Psoas muscle (tissue), 8 donors: Measurements from ENCODE around the gene GLRX. TPM values are rescaled to one million over a fixed set of nuclear protein-coding genes. Genes with fewer than 3 reads are reported as not detected.
"Not testable (repeated sequence)": the region's sequence is repeated elsewhere in the genome, so short reads cannot be mapped to it uniquely, and the experiment has no call there.

ENCODE experiments used
- ATAC-seq, 4 donors: fragments of 200-7000 bp; cut with Tn5 transposase; one replicate each; pipeline ENCODE4 v1.9.1; 2020; ENCODE audit warnings: moderate library complexity in 3 of 4, mild to moderate bottlenecking in 2 of 4
- DNase-seq, 2 donors: peaks; one replicate each; pipeline ENCODE4 v3.0.0-alpha.2; 2020
- H3K27ac ChIP-seq: fragments of 200-600 bp; one replicate; pipeline ENCODE4 v1.8.0; 2022
- H3K27me3 ChIP-seq, 3 donors: fragments of 200-600 bp in 1 of 3; one replicate each; pipeline versions ENCODE4 v1.6.1 to v1.8.0; 2013 to 2022; ENCODE audit warnings: low read length in 2 of 3, mild to moderate bottlenecking in 2 of 3, moderate library complexity in 1 of 3; ENCODE audit not compliant: insufficient read depth in 3 of 3
- H3K36me3 ChIP-seq, 2 donors: fragments of 200-600 bp in 1 of 2; one replicate each; pipeline versions ENCODE4 v1.6.1 to v1.8.0; 2013 to 2022; ENCODE audit warnings: low read depth in 1 of 2, mild to moderate bottlenecking in 1 of 2, moderate library complexity in 1 of 2; ENCODE audit not compliant: insufficient read depth in 1 of 2
- H3K4me1 ChIP-seq: fragments of 200-600 bp; one replicate; pipeline ENCODE4 v1.8.0; 2022
- H3K4me3 ChIP-seq: fragments of 200-600 bp; one replicate; pipeline ENCODE4 v1.8.0; 2022; ENCODE audit warnings: mild to moderate bottlenecking
- H3K9me3 ChIP-seq: fragments of 200-600 bp; one replicate; pipeline ENCODE4 v1.8.0; 2022
- CTCF ChIP-seq: fragments of 200-600 bp; IDR thresholded peaks from one replicate; pipeline ENCODE4 v1.8.0; 2022; ENCODE audit warnings: antibody characterized with exemption
- WGBS, 3 donors: extraction: QIAGEN DNeasy Blood & Tissue Kit; methylation state at CpG; one replicate each; pipeline versions ENCODE4 v1.1.6 to v1.1.7; 2013; 5-methylcytosine and 5-hydroxymethylcytosine counted together
- intact Hi-C, 2 donors: fragments of 100-400 bp; cut with DNase I; formaldehyde crosslinking; loops; one replicate each; pipeline versions ENCODE4 v1.11.0 to v1.14.2; 2022
- polyA plus RNA-seq, 3 donors: library from polyadenylated mRNA; stranded (reverse); fragments of 200-250 nt; gene quantifications; one replicate each; pipeline ENCODE4 v1.2.3, GENCODE V29; 2013
- total RNA-seq, 4 donors: library from RNA; stranded (reverse); fragmentation: NEBNext Ultra II Directional in 2 of 4; extraction: Animal tissue kit (Norgen Biotek cat#: 25700) in 2 of 4; gene quantifications; one replicate each; pipeline versions ENCODE4 v1.2.1 to v1.2.4, GENCODE V29; 2021 to 2023
- donor health status: healthy with polysubstance abuse.
- donor health status: DM: no; HTN: no; CAD: no; lungs with moderate emphysema.
- donor health status: Bipolar disorder and iron deficiency.
- donor health status: healthy.
- donor health status: DM: yes; HTN: yes; CAD: no.
- donor health status: DM: no; HTN: no; CAD: no.
- donor health status: DM: no; HTN: no; CAD: no.
- donor health status: DM: yes; HTN: yes; CAD: no.

Gene GLRX
- total and polyA plus RNA-seq, 7 donors = 131 to 3,024 (median 888) TPM

DNA sequence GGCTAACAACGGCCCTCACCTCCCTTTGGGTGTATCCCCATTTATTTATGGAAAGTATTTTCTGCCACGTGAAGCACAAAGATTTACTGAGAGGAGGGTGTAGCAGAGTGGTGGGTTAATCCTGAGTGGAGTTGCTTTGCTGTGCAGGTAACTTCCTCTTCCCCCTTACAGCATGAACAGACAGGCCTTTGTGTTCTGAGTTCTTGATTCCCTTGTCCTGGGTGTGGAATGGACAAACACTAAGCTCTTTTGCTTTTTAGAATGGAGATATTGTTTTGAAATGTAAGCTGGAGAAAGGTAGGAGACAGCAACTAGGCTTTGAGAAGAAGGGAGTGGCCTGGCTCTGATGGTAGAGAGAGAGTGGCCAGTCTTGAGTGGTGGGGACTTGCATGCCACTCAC lies 17.1 kb upstream of the GLRX start:
- peak overlapping the region; percentile 10 for H3K27ac ChIP-seq
- no peaks in the 10 kb centered on the region for H3K27me3 ChIP-seq
- intact Hi-C loops = no loop called here
- WGBS, 3 donors = 71 to 82% (median 74%) methylated on average over 2 of the region's 2 CpGs
- H3K36me3 ChIP-seq = no peaks in the 10 kb centered on the region
- DNase-seq (no peak), ATAC-seq (no peak)
- no peaks in the 10 kb centered on the region for H3K9me3 ChIP-seq
- no peak overlapping the region for H3K4me3 ChIP-seq
- TF ChIP-seq CTCF = no peak
- H3K4me1 ChIP-seq = peaks cover 51% of the 10 kb centered on the region

DNA sequence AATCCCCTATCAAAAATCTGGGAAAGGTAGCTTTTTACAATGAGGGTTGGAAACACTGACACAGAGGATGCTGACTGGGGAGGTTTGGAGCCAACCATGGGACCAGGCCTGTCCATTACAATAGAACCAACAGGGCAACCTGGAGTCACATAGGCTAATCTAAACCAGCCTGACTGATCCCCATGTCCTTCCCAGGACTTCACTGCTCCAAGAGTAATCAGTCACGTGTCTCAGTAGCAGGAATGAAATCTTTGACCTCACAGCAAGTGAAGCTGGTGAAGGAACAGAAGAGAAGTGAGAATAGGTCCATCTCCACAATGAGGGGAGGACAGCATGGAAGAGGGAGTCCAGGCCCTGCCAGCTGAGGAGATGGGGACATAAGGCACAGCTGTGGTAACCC lies 16.0 kb upstream of the GLRX start:
- TF ChIP-seq CTCF = no peak
- Histone ChIP-seq H3K4me3 (no peak overlapping the region), H3K4me1 (peaks cover 55% of the 10 kb centered on the region), H3K36me3 (no peaks in the 10 kb centered on the region), H3K9me3 (no peaks in the 10 kb centered on the region), H3K27ac (peak overlapping the region; percentile 97), H3K27me3 (no peaks in the 10 kb centered on the region)
- no peak for DNase-seq
- ATAC-seq = no peak
- intact Hi-C loops = no loop called here
- 64 to 100% (median 79%) methylated on average over 1 of the region's 1 CpG for WGBS, 3 donors

DNA sequence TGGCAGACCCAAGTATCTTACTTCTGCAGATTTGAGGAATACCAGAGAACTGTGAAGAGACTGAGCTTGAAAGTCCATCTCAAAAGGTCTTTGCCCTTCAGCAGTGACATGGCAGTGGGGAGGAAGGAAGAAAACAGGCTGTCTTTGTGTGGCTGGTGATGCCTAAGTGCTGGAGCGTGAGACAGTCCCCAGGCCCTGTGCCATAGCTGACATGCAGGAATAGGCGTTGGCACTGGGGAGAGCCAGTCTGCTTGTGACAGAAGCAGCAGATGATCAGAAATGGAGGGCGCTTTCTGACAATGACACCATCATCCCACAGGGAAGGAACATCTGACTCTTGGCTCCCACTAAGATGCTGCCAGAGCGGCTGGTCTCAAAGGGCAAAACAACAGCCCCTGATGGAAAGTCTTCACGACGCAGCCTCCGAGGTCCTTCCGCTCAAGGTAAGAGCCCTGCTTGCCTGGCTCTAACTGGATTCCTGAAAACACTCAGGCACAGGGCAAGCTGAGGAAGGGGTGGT lies 15.5 kb upstream of the GLRX start:
- no peaks in the 10 kb centered on the region for H3K9me3 ChIP-seq
- intact Hi-C loops = no loop called here
- H3K36me3 ChIP-seq = no peaks in the 10 kb centered on the region
- peaks cover 50% of the 10 kb centered on the region for H3K4me1 ChIP-seq
- H3K27me3 ChIP-seq = no peaks in the 10 kb centered on the region
- H3K27ac ChIP-seq = peak overlapping the region; percentile 97
- WGBS, 3 donors = 62 to 78% (median 64%) methylated on average over 8 of the region's 8 CpGs
- no peak for TF ChIP-seq CTCF
- no peak overlapping the region for H3K4me3 ChIP-seq
- peak; percentile 49 to 87 for DNase-seq
- peak; percentile 23 to 63 (median 47) for ATAC-seq

DNA sequence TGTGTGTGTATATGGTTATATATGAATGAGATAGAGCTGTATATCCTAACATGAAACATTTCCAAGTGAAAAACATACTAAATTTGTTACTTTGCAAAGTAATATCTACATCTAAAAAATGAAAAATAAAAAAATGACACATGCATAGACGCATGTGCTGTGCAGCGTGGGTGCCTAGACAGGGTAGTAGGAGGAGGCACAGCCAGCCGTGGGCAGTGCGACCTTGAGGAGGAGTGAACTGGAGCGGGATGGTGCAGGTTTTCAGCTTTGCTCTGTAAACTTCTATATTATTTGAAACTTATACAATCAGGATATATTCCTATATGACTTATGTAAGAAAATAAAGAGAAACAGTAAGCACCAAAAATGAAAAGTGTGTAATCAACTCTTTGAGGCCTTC lies 15.0 kb upstream of the GLRX start:
- no peak for TF ChIP-seq CTCF
- H3K36me3 ChIP-seq = no peaks in the 10 kb centered on the region
- peaks cover 45% of the 10 kb centered on the region for H3K4me1 ChIP-seq
- H3K27ac ChIP-seq = peak overlapping the region; percentile 97
- H3K27me3 ChIP-seq = no peaks in the 10 kb centered on the region
- no peaks in the 10 kb centered on the region for H3K9me3 ChIP-seq
- no peak overlapping the region for H3K4me3 ChIP-seq
- intact Hi-C loops = loop anchor here in 1 of 2 donors (2.0 kb wide), 1 partner anchor 15 kb away; the partner anchor contains the start of gene GLRX
- WGBS, 3 donors = 90 to 96% (median 91%) methylated on average over 5 of the region's 5 CpGs
- no peak for DNase-seq
- ATAC-seq = no peak

- WGBS, 3 donors = 40 to 78% (median 55%) methylated on average over 4 of the region's 4 CpGs
- Histone ChIP-seq H3K27ac (peak overlapping the region; percentile 97), H3K4me3 (peak overlapping the region; percentile 83), H3K4me1 (peaks cover 41% of the 10 kb centered on the region)
- ATAC-seq (peak in 3 of 4 donors; percentile 6 to 26 (median 13)), DNase-seq (peak in 1 of 2 donors; percentile 60)
- H3K9me3 ChIP-seq, H3K27me3 ChIP-seq, H3K36me3 ChIP-seq: not testable (repeated sequence)
- intact Hi-C loops = loop anchor here in 1 of 2 donors (2.0 kb wide), 1 partner anchor 14 kb away; the partner anchor contains the start of gene GLRX
These were observed 14.4 kb upstream of the GLRX start for GRCh38 chr5:95836971-95837370.
